Effector memory CD8-positive, alpha-beta T cell (primary cell): ENCODE measurements around the gene FANCC.

ENCODE experiments used
- ATAC-seq: fragments of 150-1000 bp; cut with Tn5 transposase; replicated peaks from 2 replicates; pipeline ENCODE4 v1.10.0; 2021; ENCODE audit warnings: mild to moderate bottlenecking, moderate library complexity
- DNase-seq, 3 experiments: peaks; one replicate each; pipeline ENCODE4 v3.0.0; 2021
- H3K27ac Mint-ChIP-seq, 2 donors: one replicate each; pipeline ENCODE4 v1.8.0; 2022; ENCODE audit warnings: mild to moderate bottlenecking in 2 of 2, mixed read lengths in 2 of 2, moderate library complexity in 2 of 2
- H3K27me3 Mint-ChIP-seq, 2 donors: one replicate each; pipeline ENCODE4 v1.8.0; 2022; ENCODE audit warnings: mixed read lengths in 2 of 2
- H3K36me3 Mint-ChIP-seq: one replicate; pipeline ENCODE4 v1.8.0; 2022; ENCODE audit warnings: mild to moderate bottlenecking, moderate library complexity, mixed read lengths; ENCODE audit not compliant: insufficient read depth
- H3K4me1 Mint-ChIP-seq, 2 donors: one replicate each; pipeline ENCODE4 v1.8.0; 2022; ENCODE audit warnings: low read depth in 2 of 2, mixed read lengths in 2 of 2
- H3K4me3 Mint-ChIP-seq, 2 donors: one replicate each; pipeline ENCODE4 v1.8.0; 2022; ENCODE audit warnings: mild to moderate bottlenecking in 2 of 2, mixed read lengths in 2 of 2, moderate library complexity in 2 of 2
- H3K9me3 Mint-ChIP-seq, 2 donors: one replicate each; pipeline ENCODE4 v1.8.0; 2022; ENCODE audit warnings: mixed read lengths in 2 of 2

Gene FANCC

DNA sequence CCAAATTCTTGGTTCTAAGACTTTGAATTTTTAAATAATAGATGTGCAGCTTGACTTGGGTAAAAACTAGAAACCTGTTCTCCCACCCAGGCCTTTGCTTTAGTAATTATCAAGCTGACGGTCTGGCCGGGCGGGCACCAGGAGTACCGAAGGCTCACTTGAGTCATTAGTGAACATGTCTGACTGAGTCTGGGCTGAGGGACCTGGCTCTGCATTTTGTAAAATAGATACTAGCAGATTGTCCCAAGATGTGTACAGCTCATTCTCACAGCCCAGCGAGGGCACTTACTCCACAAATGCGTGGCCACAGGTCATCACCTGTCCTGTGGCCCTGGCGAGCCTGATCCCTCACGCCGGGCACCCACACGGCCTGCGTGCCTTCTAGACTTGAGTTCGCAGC, 216.2 kb downstream of the FANCC start:
- peak overlapping the region in 1 of 2 donors; percentile 69 for H3K27ac Mint-ChIP-seq

DNA sequence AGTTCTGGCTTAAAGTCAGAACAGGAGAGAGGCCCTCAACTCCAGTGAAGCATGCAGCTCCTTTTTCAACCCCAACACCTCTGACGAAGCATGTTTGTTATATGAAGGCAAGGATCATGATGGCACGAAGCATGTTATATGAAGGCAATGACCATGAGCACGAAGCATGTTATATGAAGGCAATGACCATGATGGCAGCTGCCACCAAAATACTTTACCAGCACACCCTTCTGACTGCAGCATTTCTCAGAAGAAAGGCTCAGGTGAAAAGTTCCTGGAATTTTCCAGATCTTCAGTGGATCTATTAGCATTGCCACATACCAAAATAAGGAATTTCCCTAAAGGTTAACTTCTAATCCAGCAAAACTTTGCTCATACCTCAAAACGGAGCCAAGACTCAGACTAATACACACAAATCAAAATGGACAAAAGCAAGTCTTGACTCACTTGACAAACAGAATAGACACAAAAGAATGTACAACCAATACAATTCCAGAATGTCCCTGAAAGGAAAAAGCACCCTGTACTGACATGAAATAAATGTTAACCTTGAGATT, 217.4 kb downstream of the FANCC start:
- DNase-seq = no peak

More for the DNA sequence above, 216.2 kb downstream of the FANCC start:
- Mint-ChIP-seq H3K4me1 (no peaks in the 10 kb centered on the region), H3K4me3 (no peak overlapping the region), H3K9me3 (no peaks in the 10 kb centered on the region), H3K27me3 (no peaks in the 10 kb centered on the region), H3K36me3 (no peaks in the 10 kb centered on the region)
- DNase-seq = no peak
- ATAC-seq = no peak

DNA sequence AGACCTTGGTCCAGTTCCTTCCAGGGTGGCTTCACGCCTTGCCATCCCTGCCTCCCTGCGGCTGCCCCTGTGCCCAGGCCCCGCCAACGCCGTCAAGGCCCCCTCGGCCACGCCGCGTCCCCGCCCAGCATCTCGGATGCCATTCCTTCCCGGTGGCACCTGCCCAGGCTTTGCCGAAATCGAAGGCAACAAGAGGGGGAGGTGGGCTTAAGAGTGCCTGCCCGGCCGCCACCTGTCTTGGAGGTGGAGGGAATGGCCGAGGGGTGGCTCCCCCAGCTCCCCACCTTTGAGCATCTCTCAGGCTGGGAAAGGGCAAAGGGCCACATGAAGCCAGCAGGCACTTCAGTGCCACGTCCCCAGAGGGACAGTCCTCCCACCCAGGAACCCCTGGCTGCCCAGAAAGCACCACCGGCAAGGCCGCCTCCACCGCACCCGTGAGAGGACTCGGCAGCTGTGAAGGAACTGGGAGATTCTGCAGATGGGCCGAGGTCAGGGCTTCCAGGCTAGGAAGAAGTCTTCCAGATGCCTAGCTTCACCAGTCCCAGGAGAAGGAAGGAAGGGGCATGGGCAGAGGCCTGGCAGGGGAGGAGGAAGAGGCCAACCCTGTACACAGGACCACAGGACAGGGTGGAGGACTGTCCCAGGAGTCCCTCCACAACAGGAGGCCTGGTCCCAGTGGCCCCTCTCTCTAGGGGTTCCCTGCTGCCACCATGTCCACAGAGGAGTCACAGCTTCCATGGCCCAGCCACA, 218.0 kb downstream of the FANCC start:
- Mint-ChIP-seq H3K4me3 (no peak overlapping the region), H3K27ac (peak overlapping the region in 1 of 2 donors; percentile 28), H3K36me3 (no peaks in the 10 kb centered on the region), H3K9me3 (no peaks in the 10 kb centered on the region), H3K4me1 (no peaks in the 10 kb centered on the region), H3K27me3 (no peaks in the 10 kb centered on the region)
- DNase-seq (no peak), ATAC-seq (no peak)

More for the DNA sequence above, 217.4 kb downstream of the FANCC start:
- no peak for ATAC-seq
- Mint-ChIP-seq H3K27me3 (no peaks in the 10 kb centered on the region), H3K9me3 (no peaks in the 10 kb centered on the region), H3K36me3 (no peaks in the 10 kb centered on the region), H3K4me1 (no peaks in the 10 kb centered on the region), H3K27ac (peak overlapping the region in 1 of 2 donors; percentile 28), H3K4me3 (no peak overlapping the region)

DNA sequence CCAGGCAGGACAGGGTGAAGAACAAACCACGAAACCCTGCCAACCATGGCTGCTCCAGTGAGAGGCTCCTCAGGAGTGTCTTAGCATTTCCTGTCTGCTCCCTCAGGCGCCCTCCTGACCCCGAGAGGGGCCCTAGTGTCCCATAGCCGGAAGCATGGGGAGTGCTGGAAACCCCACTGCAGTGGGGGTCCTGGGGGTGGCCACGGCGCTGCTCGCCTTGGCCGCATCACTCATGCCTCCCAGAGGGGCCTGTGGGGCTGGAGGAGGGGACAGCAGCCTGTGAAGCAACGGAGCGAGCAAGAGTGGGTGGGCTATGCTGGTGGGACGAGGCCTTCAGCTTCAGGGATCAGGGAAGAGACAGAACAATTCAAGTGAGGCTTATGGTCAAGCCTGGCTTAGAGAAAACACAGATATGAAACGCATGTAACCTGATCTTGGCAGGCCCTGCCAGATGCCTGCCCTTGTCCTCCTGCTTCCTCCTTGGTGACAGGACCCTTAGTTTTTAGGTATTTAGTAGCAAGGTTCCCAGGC, 219.1 kb downstream of the FANCC start:
- Mint-ChIP-seq H3K27ac (no peak overlapping the region), H3K27me3 (no peaks in the 10 kb centered on the region), H3K36me3 (no peaks in the 10 kb centered on the region), H3K4me1 (no peaks in the 10 kb centered on the region), H3K4me3 (no peak overlapping the region), H3K9me3 (no peaks in the 10 kb centered on the region)
- ATAC-seq = no peak
- DNase-seq = no peak

DNA sequence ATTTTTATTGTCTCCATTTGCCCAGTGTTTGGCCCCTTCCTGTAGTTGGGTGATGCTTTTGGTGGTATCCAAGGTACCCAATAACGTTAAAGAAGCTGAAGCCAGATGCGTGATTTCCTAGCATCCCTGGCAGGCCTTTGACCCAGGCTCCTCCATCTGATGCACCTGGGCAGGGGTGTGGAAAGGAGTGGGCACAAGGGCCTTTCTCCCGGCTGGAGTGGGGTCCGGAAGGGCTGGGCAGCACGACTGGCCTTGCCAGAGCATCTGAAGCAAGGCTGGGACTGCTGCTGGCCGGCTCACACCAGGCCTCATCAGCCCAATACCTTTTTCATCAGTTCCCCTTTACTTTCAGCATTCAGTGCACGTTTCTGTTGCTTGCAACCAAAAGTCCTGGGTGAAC, 220.2 kb downstream of the FANCC start:
- DNase-seq (no peak), ATAC-seq (no peak)
- Mint-ChIP-seq H3K4me1 (peaks cover 0 to 4% of the 10 kb centered on the region in 2 donors), H3K36me3 (no peaks in the 10 kb centered on the region), H3K27me3 (no peaks in the 10 kb centered on the region), H3K27ac (no peak overlapping the region), H3K4me3 (no peak overlapping the region), H3K9me3 (no peaks in the 10 kb centered on the region)

DNA sequence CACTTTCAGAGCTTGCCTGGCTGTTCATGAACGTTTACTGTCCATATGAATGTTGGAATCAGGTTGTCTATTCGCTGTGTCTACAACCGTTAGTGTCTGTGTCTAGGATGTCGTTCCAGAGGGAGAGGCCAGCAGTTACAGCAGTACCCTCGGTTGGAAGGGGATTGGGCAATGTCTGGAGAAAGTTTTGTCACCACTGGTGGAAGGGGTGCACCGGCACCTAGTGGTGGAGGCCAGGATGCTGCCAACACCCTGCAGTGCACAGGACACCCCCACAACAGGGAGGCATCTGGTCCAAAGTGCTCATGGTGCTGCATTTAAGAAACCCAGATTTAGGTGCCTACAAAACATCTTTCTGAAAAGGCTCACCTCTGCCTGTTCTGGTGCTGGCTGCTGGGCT, 220.7 kb downstream of the FANCC start:
- no peaks in the 10 kb centered on the region for H3K27me3 Mint-ChIP-seq
- DNase-seq (no peak), ATAC-seq (no peak)
- H3K36me3 Mint-ChIP-seq = no peaks in the 10 kb centered on the region
- peaks cover 0 to 5% of the 10 kb centered on the region in 2 donors for H3K4me1 Mint-ChIP-seq
- H3K27ac Mint-ChIP-seq = no peak overlapping the region
- no peak overlapping the region for H3K4me3 Mint-ChIP-seq
- no peaks in the 10 kb centered on the region for H3K9me3 Mint-ChIP-seq

DNA sequence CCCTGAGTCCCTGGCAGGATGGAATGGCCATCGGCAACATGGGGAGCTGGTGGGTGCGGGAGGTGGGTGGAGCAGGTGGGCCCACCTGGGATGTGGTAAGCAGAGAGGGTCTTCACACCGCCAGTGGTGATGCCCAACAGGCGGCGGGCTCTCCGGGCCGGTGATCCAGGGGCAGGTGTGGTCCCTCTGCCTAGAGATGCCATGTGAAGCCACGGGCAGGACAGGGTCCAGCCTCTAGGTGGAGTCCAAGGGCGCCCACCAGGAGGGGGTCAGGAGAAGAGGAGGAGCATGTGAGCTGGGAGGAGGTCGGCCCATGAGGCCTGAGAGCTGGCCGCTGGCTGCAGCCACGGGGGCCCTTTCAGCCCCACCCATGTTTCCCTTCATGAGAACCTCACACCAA, 221.1 kb downstream of the FANCC start:
- H3K27ac Mint-ChIP-seq = peak overlapping the region in 1 of 2 donors; percentile 65
- H3K4me1 Mint-ChIP-seq = peaks cover 0 to 9% of the 10 kb centered on the region in 2 donors
- no peaks in the 10 kb centered on the region for H3K27me3 Mint-ChIP-seq
- ATAC-seq (no peak), DNase-seq (no peak)
- H3K9me3 Mint-ChIP-seq = no peaks in the 10 kb centered on the region
- no peak overlapping the region for H3K4me3 Mint-ChIP-seq
- no peaks in the 10 kb centered on the region for H3K36me3 Mint-ChIP-seq

DNA sequence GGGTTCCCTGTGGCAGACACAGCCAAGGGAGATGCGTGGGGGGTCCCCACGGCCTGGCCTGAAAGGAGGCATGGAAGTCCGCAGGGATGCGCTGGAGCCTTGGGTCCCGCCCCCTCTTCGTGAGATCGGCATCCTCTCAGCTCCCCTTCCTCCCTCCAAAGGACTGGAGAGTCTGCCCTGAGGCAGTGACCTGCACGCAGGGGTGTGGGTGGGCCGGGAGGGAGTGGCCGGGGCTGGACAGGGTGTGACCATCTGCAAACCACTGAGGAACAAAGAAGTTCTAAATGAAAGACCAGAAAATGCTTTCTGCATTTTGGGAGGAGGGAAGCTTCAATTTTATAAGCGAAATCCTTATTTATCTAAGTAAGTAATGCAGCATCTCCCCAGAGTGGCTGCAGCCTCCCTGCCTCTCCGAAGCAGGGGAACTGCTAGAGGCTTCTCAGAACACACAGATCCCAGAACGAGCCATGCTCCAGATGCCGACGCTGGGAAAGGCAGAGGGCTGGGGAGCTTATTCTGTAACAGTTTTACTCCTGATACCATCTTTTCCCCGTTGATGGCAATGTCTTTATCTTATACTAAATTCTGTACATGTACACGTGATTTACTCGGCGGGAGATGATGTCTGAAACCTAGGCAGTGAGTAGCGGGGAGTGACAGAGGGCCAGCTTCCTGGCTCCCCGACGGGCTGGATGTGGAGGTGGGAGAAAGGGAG, 221.7 kb downstream of the FANCC start:
- H3K9me3 Mint-ChIP-seq = no peaks in the 10 kb centered on the region

DNA sequence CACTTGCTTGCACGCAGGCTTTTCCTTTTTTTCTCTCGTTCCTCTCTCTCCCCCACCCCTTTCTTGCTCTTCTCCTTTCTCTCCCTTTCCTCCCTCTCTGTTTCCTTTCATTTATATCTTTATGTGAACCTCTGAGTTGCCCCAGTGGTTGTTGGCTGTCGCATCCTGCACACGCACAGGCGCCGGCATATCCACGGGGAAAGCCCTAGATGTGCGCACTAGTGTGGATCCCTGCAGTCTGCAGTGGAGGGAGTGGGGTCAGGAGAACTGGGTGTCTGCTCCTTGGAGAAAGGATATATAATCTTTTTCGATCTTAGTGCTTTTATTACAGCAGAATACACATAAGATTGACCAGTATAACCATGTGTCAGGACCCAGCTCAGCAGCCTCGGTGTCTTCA, 223.5 kb downstream of the FANCC start:
- Mint-ChIP-seq H3K27me3 (no peaks in the 10 kb centered on the region), H3K9me3 (no peaks in the 10 kb centered on the region), H3K27ac (no peak overlapping the region), H3K36me3 (no peaks in the 10 kb centered on the region), H3K4me1 (peaks cover 0 to 11% of the 10 kb centered on the region in 2 donors), H3K4me3 (no peak overlapping the region)
- no peak for ATAC-seq
- no peak for DNase-seq

More for the DNA sequence above, 221.7 kb downstream of the FANCC start:
- peaks cover 0 to 11% of the 10 kb centered on the region in 2 donors for H3K4me1 Mint-ChIP-seq
- no peak overlapping the region for H3K4me3 Mint-ChIP-seq
- H3K36me3 Mint-ChIP-seq = no peaks in the 10 kb centered on the region
- H3K27ac Mint-ChIP-seq = peak overlapping the region in 1 of 2 donors; percentile 65
- DNase-seq = no peak
- no peaks in the 10 kb centered on the region for H3K27me3 Mint-ChIP-seq
- no peak for ATAC-seq

DNA sequence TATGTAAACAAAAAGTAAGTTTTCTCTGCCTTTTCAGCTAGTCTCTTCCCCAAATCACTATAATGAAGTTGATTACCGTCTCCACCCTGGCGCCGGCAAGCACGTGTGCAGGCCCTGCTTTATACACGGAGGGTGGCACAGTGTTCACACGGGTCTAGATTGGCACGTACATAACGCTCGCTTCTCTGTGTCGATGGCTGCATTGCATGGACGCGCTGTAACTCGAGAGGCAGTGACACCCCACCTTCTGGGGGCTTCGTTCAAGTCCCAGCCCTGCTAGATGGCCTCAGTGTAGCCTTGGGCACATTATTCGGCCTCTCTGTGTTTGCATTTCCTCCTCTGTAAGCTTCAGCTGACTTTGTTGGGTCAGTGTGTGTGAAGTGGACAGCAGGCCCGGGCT, 223.9 kb downstream of the FANCC start:
- Mint-ChIP-seq H3K4me3 (no peak overlapping the region), H3K4me1 (peaks cover 0 to 11% of the 10 kb centered on the region in 2 donors), H3K36me3 (no peaks in the 10 kb centered on the region), H3K9me3 (no peaks in the 10 kb centered on the region), H3K27me3 (no peaks in the 10 kb centered on the region), H3K27ac (no peak overlapping the region)
- DNase-seq (no peak), ATAC-seq (no peak)

DNA sequence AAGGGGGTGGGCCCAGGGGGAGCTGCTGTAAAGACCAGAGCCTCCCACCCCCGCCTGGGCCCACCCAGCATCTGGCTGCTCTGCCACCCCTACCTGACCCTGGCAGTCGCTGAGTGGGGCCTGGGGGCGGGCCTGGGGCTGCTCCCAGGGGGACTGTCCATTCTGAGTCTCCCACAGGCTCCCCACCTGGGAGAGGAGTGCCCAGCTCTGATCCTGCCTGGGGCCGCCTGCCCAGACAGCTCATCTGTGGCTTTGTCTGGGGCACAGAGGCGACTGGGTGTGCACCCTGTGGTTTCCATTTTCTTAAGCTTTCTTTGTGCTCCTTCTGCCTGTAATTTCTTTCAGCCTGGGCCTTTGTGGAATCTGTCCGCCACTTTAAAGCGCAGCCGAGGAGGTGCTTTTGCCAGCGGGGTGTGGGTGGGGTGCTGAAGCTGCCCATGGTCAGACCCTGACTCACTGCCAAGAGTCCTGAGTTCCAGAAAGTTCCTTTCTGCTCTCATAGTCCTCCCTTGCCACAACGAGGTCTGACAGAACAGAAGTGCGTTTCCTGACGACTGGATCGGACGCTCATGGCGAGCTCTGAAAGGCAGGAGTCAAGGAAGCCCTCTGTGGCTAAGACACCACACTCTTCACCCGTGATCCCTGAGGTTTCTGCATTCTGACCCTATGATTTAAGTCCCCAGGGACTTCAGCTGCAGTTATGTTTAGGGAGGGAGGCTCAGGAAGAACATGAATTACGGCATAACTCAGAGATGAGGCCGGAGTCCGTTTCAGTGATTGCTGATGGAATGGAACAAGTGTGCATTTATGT, 225.0 kb downstream of the FANCC start:
- DNase-seq = no peak
- H3K4me1 Mint-ChIP-seq = peaks cover 0 to 11% of the 10 kb centered on the region in 2 donors
- peaks cover 3% of the 10 kb centered on the region for H3K36me3 Mint-ChIP-seq
- peak overlapping the region in 1 of 2 donors; percentile 46 for H3K27ac Mint-ChIP-seq
- ATAC-seq = peak; percentile 26
- H3K4me3 Mint-ChIP-seq = no peak overlapping the region
- H3K27me3 Mint-ChIP-seq = no peaks in the 10 kb centered on the region
- no peaks in the 10 kb centered on the region for H3K9me3 Mint-ChIP-seq

DNA sequence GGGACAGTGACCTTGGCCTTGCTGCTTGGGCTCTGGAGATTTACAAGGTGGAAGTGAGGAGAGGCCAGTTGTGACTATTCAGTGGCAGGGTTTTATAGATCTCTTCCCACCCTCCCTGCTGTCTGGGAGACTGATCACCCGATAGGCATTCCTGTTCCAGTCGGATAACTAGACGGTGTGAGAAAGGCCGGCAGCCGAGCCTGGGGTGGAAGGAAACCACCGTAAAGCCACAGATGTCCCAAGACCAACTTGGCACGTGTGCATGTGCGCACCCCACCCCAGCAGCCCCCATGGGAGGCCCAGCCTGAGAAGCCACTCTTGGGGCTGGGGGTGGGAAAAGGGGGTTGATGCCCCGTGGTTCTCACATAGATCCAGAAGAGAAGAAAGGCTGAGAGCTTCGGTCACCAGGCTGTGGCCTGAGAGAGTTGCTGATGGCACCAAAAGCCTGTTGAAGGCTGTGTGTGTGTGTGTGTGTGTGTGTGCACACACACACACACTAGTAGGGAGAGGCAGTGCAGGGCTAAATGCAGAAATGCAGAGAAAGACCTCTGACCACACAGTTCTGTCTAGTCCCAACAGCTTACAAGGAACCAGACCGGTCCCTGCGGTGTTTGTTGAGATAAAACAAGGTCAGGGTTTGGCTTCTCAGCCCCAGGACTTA, 225.8 kb downstream of the FANCC start:
- Mint-ChIP-seq H3K9me3 (no peaks in the 10 kb centered on the region), H3K4me3 (no peak overlapping the region), H3K27me3 (no peaks in the 10 kb centered on the region), H3K27ac (peak overlapping the region in 1 of 2 donors; percentile 46), H3K4me1 (peaks cover 0 to 11% of the 10 kb centered on the region in 2 donors), H3K36me3 (peaks cover 3% of the 10 kb centered on the region)
- ATAC-seq (no peak), DNase-seq (no peak)
